GM21423 (cell line): Measurements from ENCODE around the gene IFI30.

Experiments used
- ATAC-seq: cut with Tn5 transposase; IDR thresholded peaks from one replicate; pipeline ENCODE4 v1.9.1; 2021; ENCODE audit warnings: mild to moderate bottlenecking, moderate library complexity; ENCODE audit not compliant: unreplicated experiment

IFI30 gene

DNA sequence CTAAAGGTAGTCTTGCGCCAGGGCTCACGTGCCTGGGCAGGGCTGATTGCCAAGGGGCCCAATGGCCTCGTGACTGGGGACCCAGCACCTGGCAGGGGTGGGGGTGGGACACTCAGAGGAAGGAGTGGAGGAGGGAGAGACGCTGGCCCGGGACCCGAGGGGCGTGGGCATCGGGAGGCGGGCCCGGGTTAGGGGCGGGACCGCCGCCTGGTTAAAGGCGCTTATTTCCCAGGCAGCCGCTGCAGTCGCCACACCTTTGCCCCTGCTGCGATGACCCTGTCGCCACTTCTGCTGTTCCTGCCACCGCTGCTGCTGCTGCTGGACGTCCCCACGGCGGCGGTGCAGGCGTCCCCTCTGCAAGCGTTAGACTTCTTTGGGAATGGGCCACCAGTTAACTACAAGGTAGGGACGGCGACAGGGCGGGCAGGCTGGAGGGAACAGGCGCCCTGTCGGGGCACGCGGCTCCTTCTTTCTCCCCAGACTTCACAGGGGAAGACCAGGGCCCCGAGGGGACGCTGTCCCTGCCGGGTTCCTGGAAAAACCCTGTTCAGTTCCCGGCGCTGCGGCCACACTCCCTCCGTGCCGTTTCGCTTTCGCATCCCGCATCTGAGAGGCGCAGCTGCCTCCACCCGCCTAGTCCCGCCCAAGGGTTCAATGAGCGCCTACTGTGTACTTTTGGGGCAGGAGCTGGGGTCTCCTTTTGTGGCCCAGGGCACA, at the start of gene IFI30:
Gene IFI30 (plus strand): TSS at position 242 of the 717 bp plus-strand sequence. CDS start 29 bp downstream, at position 271.
- peak; percentile 46 for ATAC-seq

DNA sequence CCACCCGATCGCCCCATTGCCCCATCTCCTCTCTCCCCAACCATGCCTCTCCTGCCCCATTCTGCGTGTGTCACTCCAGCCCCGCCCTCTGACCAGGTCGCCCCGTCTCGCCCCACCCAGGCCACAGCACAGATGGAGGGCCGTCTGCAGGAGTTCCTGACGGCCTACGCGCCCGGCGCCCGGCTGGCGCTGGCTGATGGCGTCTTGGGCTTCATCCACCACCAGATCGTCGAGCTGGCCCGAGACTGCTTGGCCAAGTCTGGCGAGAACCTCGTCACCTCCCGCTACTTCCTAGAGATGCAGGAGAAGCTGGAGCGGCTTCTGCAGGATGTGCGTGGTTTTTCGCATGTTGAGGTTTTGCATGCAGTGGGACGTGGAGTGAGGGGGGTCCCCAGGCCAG, 49.8 kb upstream of the IFI30 start:
- ATAC-seq, result no peak

DNA sequence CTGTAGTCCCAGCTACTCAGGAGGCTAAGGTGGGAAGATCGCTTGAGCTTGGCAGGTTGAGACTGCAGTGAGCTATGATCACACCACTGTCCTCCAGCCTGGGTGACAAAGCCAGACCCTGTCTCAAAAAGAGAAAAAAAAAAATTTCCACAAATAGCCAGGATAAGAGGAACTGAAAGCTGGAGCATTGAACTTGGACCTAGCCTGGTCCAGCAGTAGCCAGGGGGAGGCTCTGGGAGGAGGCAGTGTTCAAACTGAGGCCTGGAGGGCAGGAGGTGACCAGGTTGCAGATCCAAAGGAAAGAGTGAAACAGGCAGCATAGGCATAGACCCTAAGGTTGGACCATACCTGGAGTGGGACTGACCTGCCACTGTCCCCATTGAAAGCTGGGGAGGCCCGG, 47.5 kb upstream of the IFI30 start:
- ATAC-seq, result no peak

DNA sequence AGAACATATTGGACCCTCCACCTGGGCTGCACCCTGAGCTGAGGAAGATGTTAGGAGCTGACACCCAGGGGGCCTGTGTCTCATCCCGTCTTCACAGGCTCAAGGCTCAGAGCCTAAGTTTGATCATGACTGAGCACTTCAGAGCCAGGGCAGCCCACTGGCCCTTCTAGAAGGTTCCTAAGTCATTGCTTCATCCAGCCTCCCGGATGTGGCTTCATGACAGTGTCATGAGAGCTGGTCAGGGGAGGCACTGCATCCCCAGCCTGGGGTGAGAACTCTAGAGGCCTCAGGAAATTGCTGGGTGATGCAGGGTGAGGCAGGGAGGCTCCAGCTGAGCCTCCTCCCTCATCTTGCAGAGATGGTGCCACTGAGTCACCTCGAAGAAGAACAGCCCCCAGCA, 45.6 kb upstream of the IFI30 start:
- no peak for ATAC-seq

DNA sequence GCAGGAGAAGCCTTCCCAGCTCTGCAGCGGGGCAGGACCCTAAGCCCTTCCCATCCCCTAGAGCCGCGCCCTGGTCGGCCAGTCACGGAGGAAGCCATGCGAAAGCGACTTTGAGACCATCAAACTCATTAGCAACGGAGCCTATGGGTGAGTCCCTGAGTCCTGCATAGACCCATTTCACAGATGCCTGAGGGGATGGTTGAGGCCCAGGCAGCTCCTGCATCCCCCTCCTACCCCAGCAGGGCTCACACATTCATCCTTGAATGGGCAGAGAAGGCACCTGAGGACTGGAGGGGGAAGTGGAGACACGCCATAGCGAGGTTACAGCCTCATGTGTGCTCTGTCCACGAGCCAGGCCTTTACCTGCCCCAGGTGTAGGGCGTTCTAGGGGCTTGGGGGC, 44.8 kb upstream of the IFI30 start:
- no peak for ATAC-seq

DNA sequence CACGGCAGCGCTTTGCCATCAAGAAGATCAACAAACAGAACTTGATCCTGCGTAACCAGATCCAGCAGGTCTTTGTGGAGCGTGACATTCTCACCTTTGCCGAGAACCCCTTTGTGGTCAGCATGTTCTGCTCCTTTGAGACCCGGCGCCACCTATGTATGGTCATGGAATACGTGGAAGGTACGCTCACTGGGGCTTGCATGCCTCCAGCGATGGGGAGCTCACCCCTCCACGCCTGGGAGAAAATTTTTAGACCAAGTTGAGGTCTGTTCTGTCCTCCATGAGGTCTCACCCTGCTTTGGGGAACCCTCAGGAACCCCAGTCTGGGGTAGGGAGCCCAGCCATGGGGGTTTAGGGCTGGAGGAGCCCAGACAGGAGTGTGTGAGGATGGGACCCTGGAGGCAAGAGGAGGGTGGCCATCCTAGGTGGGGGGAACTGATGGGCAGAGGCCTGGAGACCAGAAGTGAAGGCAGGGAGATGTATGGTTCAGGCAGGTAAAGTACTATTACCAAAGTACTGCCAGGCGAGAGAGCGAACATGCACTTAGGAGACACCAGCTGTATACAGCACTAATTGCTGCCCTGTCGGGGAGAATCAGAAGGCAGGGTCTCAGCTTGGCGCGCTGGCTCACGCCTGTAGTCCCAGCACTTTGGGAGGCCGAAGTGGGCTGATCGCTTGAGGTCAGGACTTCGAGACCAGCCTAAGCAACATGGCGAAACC, 42.9 kb upstream of the IFI30 start:
- ATAC-seq, result no peak

DNA sequence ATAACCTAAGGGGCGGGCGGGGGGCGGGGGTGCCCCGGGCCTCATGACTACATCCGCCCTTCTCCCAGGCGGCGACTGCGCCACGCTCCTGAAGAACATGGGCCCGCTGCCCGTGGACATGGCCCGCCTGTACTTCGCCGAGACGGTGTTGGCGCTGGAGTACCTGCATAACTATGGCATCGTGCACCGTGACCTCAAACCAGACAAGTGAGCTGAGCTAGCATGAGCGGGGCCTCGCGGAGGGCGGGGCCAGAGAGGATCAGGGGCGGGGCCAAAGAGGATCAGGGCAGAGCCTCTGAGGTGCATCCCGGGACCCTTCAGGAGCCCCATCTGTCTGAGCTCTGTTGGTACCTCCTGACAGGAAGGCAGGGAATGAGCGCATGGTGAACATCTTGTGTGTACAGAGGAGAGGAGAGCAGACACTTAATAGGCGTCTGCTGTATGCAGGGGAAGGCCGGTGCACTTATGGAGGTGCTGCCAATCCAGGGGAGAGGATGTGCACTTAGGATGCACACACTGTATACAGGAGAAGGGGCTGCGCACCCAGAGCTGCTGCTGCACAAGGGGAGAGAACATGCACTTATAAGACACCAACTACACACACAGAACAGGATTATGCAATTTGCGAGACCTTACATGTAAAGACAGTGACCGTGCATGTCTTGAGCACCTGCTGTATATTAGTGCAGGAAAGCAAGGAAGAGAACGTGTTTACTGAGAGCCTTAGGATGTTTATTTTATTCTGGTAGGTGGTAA, 41.6 kb upstream of the IFI30 start:
- ATAC-seq, result no peak

DNA sequence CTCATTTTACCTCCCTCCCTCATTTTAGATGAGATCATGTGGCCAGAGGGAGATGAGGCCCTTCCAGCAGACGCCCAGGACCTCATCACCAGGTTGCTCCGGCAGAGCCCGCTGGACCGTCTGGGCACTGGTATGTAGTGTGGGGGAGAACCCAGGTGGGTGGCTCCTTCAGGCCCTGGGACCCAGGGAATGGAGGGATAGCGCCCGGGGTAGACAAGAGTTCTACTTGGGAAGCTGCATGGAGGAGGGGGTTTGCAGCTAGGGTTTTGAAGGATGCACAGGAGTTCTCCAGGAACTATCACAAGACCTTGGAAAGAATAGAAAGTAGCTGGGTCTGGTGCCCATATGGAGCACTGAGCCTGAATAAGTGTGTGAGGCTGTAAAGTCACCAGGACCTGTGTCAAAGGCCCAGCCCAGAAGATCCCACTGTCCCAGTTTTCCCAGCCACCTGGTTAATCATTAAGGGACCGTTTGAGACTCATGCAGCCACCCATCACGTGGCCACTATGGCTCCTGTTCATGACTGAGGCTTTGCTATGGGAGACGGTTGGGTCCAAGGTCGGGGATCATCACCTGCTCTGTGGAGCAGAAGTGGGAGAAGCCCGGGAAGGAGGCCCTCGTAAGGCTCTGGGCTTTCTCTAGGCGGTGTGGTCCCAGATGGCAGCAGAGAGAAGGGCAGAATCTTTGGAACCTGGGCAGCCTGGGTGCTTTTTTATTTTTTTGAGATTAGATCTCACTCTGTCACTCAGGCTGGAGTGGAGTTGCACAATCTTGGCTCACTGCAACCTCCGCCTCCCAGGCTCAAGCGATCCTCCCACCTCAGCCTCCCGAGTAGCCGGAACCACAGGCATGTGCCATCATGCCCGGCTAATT, 37.7 kb upstream of the IFI30 start:
- ATAC-seq, result no peak

DNA sequence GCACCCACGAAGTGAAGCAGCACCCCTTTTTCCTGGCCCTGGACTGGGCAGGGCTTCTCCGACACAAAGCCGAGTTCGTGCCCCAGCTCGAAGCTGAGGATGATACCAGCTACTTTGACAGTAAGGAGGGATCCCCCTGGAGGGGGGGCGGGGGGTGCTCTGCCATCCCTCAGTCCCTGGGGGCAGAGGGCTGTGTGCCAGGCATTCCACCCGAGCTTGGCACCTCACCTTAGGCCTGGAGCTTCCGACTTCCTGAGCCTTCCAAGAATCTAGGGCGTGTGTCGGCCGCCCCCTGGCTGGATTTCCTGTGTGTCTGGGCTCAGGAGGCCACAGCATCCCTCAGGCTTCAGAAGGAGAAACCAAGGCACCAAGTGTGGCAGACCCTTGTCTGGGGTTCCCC, 36.4 kb upstream of the IFI30 start:
- ATAC-seq, result no peak

DNA sequence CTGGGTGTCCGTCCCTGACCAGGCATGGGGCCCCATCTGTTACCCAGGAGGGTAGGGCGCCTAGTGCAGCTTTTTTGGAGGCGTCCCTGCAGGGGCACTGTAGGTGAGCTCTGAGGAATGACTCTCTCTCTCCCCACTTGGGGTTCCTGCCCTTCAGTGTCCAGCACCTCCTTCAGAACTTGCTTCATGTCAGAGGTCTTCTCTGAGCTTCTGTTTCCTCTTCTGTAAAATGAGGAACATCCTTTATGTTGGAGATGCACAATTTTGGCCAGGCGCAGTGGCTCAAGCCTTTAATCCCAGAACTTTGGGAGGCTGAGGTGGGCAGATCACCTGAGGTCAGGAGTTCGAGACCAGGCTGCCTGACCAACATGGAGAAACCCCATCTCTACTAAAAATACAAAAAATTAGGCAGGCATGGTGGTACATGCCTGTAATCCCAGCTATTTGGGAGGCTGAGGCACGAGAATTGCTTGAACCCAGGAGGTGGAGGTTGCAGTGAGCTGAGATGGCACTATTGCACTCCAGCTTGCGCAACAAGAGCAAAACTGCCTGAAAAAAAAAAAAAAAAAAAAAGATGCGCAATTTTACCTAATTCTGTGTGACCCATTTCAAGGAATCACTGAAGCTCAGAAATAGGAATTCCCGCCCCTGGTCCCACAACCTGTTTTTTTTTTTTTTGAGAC, 35.8 kb upstream of the IFI30 start:
- ATAC-seq, result no peak

DNA sequence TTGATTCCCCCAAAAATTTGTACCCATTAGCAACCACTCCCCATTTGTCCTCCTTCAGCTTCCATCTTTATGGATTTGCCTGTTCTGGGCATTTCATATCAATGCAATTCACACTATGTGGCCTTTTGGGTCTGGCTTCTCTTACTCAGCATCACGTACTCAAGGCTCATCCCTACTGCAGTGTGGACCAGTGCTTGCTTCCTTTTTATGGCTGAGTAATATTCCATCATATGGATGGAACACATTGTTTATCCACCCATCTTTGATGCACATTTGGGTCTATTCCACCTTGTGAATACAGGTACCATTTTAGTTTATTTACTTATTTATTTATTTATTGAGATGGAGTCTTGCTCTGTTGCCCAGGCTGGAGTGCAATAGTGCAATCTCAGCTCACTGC, 33.1 kb upstream of the IFI30 start:
- ATAC-seq, result no peak

DNA sequence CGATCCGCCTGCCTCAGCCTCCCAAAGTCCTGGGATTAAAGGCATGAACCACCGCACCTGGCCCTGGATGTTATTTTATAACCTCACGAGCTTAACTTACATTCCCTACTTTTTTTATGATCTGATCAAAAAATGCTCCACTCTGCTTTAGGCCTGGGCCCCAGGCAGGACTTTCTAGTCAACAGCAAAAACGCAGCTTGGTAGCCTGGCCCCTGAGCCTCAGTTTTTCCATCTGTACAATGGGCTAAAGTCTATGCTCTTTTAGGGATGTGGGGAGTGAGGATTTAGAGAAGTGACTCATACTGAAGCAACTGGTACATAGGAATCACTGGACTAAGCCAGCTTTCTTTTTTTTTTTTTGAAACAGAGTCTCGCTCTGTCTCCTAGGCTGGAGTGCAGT, 32.6 kb upstream of the IFI30 start:
- ATAC-seq, result no peak

DNA sequence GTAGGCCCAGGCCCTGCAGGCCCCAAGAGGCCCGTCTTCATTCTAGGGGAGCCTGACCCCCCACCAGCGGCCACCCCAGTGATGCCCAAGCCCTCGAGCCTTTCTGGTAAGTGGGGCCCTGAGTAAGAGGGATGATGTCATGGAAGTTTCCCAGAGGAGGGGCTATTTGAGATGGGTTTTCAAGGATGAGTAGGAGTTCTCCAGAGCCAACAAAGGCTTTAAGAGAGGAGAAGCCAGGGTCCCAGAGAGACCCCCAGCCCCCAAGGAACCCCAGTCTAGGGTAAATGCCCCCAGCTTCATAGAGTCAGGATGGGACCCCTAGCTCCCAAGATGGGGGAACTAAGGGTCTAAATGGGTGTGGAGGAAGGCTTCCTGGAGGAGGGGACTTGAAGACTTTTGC, 29.7 kb upstream of the IFI30 start:
- ATAC-seq, result no peak

DNA sequence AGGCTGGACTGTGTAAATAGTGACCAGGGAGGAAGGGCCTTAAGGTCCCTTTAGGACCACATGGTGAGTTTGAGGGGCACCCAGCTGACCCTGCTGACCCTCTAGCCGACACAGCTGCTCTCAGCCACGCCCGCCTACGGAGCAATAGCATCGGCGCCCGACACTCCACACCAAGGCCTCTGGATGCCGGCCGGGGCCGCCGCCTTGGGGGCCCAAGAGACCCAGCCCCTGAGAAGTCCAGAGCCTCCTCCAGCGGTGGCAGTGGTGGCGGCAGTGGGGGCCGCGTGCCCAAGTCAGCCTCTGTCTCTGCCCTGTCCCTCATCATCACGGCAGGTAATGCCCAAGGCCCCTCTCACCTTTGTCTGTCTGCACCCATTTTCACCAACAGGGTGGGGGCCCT, 29.3 kb upstream of the IFI30 start:
- ATAC-seq, result no peak

DNA sequence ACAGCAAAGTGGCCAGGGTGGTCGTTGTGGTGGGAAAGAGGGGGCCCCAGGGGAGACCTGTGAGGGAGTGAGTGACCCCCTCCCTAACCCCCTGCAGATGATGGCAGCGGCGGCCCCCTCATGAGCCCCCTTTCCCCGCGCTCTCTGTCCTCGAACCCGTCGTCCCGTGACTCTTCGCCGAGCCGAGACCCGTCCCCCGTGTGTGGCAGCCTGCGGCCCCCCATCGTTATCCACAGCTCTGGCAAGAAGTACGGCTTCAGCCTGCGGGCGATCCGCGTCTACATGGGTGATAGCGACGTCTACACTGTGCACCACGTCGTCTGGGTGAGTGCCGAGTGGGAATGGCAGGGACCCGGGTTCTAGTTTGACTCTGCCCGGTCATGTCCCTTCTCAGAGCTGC, 28.7 kb upstream of the IFI30 start:
- ATAC-seq, result no peak

DNA sequence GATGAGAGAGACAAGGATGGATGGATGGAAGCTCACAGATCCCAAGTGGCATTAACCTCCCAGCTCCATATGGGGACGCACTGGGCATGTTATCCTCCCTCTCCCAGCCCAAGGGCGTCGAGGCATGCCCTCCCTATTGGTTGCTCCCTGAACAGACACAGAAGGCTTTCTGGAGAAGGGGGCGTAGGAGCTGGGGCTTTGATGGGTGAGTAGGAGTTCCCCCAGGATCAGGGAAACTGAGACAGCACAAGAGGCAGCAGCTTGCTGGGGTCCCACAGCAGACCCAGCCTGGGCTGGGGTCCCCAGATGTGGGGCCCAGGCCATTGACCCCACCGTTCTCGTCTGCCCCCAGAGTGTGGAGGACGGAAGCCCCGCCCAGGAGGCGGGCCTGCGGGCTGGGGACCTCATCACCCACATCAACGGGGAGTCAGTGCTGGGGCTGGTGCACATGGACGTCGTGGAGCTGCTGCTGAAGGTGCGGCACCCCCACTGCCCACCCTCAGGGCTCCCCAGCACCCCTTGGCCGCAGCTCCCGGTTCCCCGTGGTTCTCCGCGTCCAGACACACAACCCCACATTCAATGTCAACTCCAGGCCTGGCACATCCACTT, 28.1 kb upstream of the IFI30 start:
- no peak for ATAC-seq

DNA sequence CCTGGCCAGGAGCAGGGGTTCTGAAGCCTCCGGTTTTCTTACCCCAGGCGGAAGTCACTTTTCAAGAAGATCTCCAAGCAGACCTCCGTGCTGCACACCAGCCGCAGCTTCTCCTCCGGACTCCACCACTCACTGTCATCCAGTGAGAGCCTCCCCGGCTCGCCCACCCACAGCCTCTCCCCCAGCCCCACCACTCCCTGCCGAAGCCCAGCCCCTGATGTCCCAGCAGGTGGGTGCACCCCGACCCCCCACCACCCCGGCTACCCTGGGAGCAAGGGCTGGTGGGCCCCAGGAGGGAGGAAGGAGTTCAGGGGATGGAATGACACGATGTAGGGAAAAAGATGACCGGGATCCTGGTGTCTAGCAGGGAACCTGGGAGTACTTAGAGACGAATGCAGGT, 26.2 kb upstream of the IFI30 start:
- ATAC-seq, result no peak

DNA sequence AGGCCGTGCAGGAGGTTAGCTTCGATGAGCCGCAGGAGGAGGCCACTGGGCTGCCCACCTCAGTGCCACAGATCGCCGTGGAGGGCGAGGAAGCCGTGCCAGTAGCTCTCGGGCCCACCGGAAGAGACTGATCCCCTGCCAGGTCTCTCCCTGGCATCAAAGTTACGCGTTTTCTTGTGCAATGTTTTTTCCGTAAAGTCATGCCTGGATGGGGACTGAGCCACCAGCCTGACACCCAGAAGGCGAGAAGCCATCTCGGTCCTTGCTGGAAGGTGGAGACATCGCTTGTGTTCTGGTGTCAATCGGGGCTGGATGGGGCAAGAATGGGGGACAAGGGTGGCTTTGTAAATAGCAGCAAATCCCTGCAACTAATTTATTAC, 24.0 kb upstream of the IFI30 start:
- ATAC-seq, result no peak

DNA sequence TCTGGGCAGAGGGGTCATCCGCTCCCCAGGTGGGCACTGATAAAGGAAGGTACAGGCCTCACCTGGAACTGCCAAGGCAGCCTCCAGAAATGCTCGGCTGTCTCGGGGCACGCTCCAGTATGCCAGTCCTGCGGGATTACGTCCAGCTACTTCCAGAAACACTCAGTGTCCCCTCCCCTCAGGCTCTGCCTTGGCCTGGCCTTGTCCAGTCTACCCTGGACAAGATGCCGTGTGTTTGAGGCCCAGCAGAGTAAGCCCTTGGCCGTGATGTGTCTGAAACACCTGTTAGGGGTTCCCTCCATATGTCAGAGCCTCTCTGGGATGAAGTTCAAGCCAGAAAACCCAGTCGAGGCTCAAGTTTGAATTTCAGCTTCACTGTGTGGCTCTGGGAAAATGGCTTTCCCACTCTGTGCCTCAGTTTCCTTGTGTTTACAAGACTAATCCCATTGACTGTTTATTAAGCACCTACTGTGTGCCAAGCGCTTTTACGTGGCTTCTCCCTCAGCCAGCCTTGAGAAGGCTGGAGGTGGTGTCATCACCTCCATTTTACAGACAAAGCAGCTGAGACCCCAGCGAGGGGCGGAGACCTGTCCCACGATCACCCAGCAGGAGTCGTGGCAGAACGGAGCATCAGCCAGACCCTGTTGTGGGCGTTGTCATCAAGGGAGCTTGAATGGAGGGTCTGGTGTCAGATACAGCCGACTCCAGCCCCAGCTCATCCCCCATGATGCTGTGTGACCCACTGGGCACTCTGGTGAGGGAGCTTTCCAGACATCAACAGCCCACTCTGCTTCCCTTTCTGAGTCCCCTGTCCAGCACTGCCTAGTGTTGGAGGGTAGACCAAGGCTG, 22.6 kb upstream of the IFI30 start:
- no peak for ATAC-seq
